GM21528 (cell line): ENCODE data around the gene PTPRC.

Experiments used
- ATAC-seq: cut with Tn5 transposase; IDR thresholded peaks from one replicate; pipeline ENCODE4 v1.9.1; 2021; ENCODE audit warnings: mild to moderate bottlenecking, moderate library complexity; ENCODE audit not compliant: unreplicated experiment, low FRiP score

Gene PTPRC

DNA sequence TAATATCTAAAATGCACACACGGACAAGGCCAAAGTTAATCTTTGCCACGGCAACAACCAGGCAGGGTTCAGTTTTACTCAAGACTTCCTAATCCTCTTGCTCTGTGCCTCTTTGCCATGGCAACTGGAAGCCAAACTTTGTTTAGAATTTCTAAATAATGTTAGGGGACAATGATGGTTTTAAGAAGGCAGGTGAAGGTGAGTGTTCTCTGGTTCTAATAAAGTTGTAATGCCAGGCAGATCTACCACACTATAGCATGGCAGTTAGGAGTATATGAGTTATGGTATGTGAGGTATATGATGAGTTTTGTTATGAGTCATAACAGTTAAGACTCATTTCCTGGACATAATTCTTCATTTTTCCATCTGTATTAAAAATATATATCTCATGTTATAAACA lies 2.7 kb downstream of the PTPRC start:
- peak; percentile 56 for ATAC-seq

DNA sequence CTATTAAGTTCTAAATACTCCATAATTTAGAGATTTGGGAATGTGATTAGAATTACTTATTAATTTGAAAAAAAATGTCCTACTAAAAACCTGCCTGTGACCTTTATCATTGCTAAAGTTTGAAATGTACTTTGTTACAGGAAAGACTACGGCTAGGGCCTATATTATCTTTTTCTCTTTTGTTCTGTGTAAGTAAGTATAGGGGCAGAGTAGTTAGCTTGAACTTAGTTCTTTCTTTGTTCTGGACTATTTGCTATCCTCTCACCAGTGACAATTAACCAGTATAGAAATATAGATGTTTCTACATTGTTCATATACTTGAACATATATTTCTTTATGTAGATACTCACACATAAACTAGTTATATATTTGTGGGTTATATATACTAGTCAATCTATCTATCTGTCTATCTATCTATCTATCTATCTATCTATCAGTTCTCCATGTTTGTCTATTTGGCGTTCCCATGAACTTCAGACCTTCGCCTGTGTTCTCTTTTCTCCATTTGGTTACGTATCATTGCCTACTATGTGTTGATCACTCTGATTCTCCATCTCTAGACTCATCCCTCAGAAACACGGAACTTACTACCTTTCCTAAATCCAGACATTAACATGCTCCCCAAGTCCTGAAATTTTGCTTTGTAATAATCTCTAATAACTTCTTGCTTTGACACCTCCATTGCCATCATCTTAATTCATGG lies 3.3 kb downstream of the PTPRC start:
- ATAC-seq: no peak

DNA sequence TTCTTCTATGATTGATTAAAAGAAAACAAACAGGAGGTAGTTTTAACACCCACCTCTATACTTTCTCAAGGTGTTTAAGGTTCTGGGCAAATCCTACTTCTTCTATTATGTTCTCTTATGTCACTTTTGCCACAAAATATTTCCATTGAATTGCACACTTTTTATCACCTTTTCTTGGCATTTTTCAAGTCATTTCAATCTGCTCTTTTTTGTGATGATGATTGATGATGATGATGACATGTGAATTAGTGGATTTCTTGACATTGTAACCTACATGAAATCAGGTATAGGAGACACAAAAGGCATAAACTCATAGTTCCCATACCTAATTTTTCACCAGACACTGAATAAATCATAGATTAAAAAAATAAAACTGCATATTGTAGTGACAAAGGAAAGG lies 4.1 kb downstream of the PTPRC start:
- ATAC-seq: no peak

DNA sequence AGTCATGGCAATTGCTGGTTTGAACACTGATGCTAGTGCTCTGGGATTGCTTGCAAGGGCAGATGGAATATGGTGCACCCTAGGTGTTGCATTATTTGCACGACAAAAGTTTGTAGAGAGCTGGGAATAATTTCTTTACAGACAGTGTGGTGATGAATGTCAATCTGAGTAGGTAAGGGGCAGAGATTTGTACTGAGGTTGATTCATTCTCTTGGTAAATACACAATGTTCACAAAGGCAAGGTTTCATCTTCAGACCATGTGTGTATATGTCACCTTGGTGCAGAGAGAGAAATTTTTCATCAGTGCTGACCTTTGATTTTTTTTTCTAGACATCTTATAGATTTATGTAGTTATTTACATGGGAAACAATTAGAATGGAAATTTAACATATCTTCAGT lies 5.0 kb downstream of the PTPRC start:
- ATAC-seq: no peak

DNA sequence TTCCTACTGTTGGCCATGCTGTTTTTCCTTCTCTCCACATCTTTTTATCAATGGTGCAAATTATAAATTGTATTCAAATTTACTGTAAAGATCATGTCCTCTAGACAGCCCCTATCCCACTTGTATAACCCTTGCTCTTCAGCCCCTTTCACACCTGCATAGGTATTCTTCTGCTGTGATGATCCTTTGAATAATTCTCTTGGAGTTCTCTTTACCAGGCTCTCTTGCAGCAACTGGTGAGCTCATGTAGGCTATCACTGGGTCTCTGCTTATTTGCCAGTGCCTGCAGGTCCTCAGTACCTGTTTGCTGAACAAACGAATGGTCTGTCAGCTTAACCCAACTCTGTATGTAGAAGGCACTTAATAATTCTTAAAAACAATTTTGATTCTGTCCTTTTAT lies 8.2 kb downstream of the PTPRC start:
- no peak for ATAC-seq

DNA sequence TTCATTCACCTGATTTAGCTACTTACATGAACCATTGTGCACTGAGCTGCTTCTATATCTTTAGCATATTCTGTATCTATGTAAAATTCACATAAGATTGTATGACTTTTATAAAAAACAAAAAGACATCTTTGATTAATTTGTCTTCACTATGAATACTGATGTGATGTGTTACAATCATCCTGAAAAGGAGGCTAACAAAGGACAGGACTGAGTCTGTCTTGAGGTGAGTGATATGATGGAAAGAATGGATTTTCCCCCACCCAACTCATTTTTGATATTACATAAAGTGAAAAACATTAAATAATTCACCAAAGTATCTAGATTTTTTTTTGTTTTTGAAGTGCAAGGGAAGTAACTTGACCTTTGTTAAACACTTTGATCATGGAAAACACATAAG lies 9.8 kb downstream of the PTPRC start:
- no peak for ATAC-seq

DNA sequence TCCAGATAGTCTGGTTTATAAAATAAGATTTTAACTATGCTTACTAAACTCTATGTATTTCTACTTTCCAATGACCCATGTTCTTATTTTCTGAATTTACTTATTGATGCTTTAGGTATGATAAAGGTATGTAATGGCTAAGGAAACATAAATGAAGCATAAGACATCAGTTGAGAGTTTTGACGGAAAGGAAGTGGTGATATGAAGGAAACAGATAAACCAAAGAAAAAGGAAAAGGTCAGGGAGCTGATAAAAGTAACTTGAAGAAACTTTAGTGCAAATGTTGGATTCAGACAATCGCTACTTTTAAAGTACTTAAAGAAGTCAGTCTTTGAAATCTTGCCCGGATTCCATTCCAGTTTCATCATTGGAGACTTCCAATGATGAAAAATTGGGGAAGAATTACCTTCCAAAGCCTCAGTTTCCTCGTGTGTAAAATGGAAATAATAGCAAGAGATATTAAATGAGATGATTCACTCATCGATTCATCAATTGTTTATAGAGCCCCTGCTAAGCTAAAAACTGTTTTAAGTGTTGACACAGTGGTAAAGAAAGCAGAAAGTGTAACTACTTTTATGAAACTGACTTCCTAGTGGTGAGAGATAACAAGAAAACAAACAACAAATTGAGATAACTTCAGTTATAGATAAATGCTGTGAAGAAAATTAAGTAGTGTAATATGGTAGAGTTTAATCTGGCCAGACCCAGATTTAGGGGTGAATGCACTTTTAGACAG lies 10.6 kb downstream of the PTPRC start:
- ATAC-seq: no peak

DNA sequence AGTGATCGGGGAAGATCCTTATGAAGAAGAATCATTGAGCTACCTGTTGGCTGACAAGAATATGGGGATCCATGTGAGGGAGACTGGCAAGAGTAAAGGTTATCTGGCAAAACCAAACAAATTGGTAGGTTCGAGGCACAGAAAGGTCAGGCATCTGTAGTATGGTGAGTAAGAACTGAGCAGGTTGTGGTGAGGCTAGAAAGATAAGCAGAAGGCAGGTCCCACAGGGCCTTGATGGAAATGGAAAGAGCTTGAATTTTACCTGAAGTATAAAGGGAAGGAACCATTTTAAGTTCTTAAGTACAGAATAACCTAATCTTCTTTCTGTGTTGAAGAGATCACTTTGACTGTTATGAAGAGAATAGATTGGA lies 11.1 kb downstream of the PTPRC start:
- ATAC-seq: no peak

DNA sequence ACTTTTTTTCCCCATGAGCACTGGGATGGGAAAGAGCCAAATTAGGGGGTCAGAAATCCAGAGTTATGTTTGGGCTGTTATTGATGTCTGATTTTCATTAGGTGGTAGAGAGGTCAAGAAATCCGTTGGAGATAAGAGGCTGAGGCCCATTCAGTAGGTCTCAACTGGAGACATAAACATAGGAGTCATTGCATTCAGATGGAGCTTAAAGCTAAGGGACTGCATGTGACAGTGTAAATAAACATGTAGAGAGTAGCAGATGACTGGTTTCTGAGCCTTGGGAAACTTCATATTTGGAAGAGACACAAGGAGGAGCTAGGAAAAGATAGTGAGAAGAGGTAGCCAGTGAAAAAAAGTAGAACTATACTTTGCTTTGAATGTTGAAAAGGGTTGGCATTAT lies 11.7 kb downstream of the PTPRC start:
- no peak for ATAC-seq

DNA sequence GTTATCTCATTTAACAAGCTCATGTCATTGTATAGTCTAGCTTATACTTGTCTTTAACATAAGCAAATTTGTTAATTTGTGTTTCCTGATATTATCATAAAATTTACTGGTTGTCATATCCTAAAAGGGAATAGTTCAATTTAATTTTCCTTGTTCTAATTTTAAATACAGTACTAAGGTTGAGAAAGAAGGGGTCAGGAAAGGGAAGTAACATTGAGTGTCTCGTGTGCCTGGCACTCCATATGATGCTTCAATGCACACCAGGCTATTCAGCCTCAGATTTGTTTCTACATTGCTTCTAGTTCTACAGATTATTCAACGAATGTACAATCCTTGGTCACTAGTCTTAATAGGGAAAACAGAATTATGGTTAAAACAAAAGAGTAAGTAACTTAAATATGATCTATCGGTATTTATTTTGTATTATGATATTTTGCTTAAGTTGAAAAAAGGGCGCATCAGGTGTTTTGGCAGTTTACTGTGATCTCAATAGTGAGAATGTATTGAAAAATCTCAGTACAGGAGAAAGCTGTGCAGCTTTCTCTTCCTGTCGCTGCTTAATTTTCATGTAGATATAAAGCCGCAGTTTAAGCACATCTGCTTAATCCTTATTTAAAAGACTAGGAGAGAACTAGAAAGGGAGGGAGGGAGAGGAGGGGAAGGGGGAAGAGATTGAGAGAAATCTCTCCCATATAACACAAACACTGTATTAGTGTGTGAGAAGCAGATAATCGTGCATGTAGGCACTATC lies 13.0 kb downstream of the PTPRC start:
- no peak for ATAC-seq

DNA sequence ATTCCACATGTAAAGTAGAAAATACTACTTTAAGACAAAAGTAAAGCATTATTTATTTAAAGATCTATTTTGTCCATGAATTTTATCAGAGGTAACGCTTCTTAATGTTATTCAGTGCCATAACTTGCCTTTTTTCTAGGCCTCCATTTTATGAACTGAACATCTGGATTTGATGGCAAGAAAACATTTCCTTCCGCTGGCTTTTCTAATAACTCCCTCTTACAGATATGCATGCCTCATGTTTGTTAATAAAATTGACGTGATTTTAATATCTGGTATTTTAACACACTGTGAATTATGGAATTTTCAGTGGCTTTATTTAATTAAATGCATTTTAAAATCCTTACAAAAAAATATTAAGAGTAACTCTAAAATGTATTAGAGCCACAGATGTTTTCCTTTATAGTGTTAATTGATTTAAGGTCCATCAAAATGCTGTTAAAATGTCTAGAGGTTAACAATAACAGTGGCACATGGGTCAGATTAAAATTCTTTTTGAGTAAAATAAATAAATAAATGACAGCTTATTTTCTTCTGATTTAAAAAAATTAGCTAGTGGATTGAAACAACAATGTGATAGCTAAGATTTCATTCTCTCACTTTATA lies 15.1 kb downstream of the PTPRC start:
- ATAC-seq: no peak

DNA sequence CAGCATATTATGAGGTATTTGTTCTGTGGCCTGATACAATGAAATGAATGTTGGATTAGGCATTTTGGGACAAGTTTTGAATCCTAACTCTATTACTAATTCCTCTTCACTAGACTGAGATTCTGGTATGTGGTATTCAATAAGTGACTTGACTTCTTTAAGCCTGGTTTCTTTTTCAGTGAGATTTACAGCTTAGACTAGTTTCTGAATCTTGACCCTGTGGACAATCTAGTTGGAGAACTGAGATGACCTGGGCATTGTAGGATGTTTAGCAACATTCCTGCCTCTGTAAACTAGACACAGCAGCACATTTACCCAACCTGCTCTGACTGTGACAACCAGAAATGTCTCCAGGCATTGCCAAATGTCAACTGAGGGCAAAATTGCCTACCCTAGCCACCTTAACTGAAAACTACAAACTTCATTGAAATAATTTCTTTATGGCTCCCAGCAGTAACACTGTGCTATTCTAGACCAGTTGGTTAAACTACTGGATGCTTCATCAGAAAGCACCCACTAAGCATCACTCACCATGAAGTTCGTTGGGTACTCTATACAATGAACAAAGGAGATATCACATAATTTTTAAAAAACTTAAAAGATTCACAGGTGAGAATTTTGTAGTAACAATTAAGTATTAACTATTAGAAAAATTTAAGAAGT lies 16.8 kb downstream of the PTPRC start:
- no peak for ATAC-seq

DNA sequence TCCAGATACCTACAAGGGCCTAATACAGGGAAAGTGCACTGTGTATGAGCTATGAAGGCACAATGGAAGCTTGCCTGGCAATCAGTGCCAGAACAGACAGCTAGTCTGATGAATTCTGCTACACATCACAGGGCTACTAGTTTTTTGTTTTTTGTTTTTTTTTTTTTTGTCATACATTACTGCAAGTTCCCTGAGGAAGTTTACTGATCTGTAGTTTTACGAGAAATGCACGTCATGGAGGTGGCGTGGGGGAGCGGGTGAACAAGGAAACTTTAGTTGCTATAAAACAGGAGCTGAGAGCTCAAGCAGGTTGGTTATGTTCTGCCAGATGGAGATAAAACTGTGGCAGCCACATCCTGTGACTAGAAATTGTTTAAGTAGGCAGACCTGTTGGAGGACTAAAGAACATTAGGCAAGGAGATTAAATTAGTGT lies 17.7 kb downstream of the PTPRC start:
- no peak for ATAC-seq

DNA sequence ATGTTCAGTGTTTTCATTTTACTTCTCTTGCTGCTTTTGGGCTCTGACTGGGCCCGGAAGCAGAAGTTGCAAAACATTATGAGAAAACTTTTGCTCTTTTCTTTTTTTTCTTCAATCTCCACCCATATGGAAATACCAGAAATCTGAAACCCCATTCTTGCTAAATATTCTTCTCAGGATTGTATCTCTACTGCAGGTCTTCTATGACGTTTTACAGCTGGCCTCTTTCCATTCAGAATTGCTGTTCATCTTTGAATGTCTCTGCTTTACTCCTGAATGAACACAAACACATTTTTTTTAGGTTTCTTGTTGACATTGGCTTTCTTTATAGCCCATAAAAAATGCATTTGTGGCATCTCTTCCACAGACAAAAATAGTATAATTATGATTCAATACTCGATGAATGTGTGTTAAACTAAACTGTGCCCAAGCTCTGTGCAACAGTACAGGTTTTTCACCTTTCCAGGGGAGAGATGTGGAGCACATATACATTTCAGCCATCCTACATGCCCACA lies 18.8 kb downstream of the PTPRC start:
- ATAC-seq: peak; percentile 48

DNA sequence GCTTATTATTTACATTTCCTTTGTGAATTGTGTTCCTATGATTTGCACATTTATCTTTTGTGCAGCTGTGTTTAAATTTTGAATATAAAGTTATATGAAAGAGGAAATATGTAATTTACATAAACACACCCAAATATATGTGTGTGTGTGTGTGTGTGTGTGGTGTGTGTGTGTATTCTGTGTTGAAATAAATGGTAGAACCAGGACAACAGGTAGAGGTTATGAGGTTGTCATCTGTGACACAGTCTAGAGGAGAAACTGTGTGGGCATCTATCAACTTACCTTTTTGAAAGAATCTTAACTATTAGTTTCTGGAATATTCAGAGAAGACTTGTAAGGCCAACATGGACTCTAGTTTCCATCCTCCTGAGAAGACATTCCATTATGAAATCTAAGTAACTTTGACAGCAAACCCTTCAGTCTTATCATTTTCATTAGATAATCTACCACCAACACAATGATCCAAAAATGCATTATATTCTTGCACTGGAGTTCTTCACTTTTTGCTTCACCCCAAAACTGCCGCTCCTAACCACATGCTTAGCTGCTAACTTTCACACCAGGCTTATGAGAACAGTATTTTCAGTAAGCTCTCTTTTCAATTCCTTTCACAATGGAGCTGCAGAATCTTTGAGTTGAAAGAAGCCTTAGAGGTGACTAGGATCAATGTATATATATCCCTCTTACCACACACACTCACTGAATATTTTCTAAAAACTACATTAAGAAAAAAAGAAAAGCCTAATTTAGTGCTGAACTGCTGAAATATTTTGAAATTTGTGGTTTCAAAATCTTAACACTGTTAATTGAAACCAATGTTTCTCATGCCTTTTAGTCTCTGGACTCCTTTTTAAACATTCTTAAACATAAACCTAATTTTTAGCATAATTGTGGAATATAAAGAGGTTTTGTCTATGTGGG lies 21.8 kb downstream of the PTPRC start:
- ATAC-seq: peak; percentile 58

DNA sequence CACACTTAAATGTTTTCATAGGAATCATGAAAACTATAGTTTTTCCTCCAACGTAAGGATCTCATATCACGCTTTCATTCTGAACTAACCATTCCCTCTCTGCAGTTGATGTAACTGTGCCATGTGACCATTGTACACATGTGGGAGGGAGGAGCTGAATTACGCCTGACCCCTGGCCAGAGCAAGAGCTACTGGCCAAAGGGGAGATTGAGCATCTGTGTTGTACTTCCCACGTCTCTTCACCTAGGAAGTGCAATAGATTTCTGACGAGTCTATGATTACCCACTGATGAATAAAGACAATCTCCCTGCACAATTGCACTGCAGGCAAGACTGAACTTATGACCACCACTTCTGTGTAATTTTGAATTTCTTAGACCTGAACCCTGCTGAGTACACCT lies 24.0 kb downstream of the PTPRC start:
- ATAC-seq: no peak

DNA sequence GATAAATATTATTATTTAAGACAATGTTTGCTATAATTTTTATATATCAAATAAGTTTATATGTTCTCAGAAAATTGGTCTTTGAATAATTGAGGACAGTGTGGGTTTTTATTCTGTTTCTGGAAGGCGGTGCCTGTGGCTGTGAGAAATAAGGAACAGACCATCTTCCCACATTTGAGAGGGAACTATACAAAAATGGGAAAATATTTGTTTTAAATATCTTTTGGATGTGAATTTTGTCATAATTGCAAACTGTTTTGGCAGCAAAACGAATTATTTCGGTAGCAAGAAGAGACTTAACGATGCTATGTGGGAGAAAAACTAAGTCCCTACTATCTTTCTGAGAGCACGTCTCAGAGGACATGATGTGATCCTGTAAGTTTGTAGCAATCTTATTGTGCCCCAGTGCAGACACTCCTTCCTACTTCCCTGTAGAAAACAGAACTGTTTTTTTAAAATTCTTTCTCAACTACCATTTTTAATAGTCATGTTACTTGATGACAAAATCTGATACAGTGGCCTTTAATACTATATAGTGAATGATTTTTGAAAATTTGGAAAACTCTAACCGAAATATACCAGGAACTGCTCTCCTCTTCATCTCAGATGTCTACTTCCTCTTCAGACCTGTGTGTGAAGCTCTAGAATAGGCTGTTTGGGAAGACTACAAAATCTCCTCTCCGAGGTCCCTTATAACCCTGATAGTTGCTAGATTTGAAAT lies 25.4 kb downstream of the PTPRC start:
- ATAC-seq: no peak

DNA sequence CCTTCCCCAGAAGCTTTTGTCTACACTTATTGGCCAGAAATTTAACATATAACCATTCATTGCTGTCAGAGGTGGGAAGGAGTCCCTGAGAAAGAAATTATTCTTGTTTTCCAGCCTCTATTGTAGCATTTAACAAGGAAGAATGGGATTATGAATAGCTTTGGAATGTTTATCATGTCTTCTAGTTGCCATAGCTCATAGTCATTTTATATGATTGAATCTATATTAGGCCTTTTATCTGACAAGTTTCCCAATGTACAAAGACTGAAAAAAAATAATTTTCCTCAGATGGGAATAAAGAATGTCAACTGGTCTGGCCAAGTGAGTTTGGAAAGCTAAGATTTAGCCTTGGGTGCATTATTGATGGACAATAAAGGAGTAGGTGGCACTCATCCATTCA lies 28.3 kb downstream of the PTPRC start:
- ATAC-seq: no peak

DNA sequence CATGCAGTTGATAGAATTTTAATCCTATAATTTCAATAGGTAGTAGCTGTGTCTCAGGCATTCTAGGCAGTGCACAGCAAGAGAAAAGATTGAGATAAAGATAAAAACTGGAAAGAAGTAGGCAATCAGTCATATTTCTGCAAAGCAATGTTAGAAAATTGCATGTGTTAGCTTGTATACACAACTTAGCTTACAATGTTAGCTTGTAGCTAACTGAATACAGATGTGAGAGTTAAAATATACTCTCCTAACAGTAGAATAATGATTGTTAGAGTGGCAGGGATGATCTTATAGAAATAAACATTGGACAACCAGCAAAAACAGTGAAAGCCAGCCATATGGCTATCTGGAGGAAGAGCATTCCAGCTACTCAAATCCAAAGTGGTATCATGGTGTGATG lies 29.0 kb downstream of the PTPRC start:
- ATAC-seq: no peak
